ENCODE measurements around the gene ZNF728.

- no peak for TF ChIP-seq CTCF (IDR thresholded peaks at IDR 0.05 in 4 of 5, conservative IDR thresholded peaks at IDR 0.05 in 1 of 5)
- no peak for TF ChIP-seq POLR2A (IDR thresholded peaks at IDR 0.05)
These were observed 26.7 kb downstream of the ZNF728 start for GRCh38 chr19:22976248-22976647.
